Activated naive CD4-positive, alpha-beta T cell treated with Interleukin-2 at 50 U/mL for 16 hours (primary cell): ENCODE measurements around the gene TOB1.
A peak's percentile ranks its signal among the peaks of the same experiment; 100 is the strongest.
"Not testable (repeated sequence)": the region's sequence is repeated elsewhere in the genome, so short reads cannot be mapped to it uniquely, and the experiment has no call there.

Experiments
- DNase-seq: peaks from one replicate; pipeline ENCODE4 v3.0.0-alpha.2; 2020

TOB1 gene

DNA sequence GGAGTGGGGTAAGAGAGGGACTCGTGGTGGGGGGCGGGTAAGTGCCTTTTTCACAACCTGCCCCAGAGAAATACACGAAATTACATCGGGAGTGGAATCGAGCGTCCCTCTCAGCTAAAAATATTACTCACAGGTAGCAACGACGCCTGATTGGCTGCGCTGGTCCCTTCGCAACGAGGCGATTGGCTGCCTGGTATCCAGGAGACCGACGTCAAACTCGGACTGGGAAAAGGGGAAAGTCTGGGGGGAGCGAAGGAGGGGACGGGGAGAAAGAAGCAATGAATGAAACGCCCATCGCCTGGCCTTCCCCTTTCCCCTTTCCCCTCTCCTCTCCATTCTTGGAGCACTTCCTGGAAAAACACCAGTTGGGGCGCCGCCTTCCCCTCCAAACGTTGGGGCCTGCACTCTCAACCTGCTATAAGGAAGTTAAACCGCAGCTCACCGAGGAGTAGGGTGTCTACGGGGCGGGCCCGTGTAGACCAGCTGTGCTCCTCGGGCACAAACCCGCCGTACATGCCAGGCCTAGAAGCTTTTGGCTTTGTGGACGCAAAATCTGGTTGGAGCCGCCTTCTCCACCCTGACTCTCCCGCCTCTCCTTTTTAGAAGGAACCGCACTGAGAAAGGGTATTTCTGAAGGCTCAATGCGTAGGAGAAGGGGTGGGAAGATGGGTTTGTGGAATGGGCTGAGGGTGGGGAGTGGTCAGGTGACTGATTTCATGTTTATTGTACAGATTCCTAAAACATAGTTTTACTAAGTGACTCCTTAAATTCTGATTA, 1.4 kb upstream of the TOB1 start:
- peak; percentile 84 for DNase-seq

DNA sequence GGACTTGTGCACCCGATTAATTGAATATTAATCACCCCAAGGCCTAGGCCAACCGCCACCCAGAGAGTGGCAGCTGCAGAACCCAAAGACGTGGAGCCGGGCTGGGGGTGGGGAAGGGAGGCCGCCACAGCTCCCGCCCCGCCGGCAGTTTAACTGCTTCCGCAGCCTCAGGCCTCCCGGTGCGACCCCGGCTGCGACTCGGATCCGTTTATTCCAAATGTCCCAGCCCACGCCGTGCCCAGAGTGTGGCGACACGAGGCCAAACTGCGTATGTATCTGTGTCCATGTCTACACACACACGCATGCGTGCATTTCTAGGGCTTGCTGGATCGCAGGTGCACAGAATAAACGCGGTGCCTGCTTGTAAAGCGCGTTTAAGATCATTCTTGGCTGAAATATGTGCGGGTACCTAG, 802 bp upstream of the TOB1 start:
- peak; percentile 69 for DNase-seq

DNA sequence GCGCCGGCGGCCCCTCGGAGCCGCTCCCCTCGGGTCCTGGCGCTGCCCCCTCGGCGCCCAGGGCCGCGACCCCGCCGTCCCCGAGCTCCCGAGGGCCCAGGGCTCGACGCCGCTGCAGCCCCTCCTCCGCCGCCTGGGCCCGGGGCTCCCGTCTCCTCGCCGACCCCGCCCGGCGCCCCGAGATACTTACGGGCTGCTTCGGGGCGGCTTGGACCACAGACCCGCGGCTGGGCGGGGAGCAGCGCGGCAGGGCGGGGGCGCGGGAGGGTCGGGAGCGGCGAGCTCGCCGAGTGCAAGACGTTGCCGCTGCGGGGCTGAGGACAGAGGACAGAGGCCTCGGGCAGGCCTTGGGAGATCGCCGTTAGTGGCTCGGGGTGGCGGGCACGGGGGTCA, 290 bp downstream of the TOB1 start:
- DNase-seq: no peak

DNA sequence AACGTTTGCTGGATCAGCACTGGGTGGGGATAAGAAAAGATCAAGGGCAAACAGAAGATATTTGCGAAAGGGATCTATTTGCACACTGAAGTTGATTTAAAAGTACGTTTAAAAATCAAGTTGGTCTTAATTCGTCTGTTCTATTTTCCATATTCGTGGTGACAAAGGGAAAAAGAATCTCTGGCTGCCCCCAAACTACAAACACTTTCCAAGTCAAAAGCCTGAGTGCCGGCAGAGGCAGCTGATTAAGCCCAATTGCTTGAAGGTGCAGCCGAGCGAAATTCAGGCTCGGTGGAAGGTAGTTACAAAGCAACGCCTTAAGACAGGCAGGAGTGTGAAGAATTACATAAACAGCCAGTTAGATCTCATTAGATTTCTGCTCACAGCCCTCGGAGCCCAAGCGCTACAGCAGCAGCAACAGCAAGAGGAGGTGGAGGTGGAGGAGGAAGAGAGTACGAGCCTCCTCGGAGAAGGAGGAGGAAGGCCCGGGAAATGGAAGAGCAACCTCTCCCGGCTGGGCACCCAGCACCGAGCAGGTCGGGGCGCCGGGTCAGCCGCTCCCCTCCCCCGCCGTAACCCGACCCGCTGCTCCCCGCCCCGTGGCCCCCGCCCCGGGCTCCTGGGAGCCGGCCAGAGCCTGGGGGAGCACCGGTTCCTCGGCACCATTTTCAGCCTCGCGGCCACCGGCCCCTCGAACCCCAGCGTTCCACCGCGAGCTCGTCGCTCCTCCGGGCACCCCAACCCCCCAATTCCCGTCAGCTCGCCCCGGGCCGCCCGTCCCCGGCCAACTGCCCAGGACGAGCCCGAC, 890 bp downstream of the TOB1 start:
- peak; percentile 50 for DNase-seq

DNA sequence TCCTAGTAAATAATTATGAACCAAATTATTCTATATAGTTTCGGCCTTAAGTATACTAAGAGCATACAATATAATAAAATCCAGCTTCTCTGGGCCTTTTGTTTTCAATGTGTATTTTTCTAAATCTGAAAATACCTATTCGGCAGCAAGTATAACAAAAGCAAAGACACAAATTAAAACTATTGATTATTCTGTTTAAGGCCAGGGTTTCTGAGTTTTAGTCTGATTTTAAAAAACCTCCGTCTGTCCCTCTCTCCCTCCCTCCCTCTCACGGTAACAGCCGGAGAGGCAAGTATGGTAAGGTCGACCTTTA, 1.5 kb downstream of the TOB1 start:
- DNase-seq: peak; percentile 16

DNA sequence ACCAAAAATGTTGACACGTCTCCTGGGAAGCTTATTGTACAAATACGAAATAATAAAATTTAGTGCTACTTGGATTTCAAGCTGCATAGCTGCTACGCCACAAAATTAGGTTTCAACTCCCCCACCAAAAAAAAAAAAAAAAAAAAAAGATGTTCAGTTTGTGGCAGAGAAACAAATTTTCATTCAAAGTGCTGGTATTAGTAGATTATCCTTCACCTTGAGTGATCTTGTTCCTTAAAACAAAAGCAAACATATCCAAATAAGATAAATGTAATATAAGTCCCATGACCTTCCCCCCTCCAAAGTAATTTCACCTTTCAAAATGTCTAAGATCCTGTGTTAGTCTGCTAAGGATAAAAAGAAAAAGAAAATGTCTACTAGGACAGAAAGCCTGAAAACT, 2.2 kb downstream of the TOB1 start:
- no peak for DNase-seq

DNA sequence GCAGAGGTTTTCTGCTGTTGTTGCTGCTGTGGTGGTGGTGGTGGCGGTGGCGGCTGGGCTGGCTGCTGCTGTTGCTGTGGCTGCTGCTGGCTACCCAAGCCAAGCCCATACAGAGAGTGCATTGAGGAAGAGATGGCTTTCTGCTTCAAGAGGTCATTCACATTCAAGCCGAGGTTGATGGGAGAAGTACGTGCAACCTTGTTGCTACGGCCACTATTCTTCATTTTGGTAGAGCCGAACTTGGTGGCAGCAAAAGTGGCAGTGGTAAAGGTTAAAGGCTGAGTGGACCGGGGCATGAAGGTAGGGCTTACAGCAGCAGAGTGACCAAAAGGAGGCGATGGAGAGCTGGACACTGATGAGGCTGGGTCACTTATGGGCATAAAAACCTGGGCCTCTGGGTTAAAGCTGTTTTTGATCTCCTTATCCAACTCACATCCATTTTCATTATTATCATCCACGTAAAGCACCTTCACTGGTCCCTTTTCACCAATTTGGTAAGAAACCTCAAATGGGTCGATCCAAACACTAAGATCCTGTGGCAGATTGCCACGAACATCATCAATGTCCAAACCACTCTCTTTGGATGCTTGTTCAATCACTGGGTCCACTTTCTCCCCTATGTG, 2.8 kb downstream of the TOB1 start:
- DNase-seq: peak; percentile 45

DNA sequence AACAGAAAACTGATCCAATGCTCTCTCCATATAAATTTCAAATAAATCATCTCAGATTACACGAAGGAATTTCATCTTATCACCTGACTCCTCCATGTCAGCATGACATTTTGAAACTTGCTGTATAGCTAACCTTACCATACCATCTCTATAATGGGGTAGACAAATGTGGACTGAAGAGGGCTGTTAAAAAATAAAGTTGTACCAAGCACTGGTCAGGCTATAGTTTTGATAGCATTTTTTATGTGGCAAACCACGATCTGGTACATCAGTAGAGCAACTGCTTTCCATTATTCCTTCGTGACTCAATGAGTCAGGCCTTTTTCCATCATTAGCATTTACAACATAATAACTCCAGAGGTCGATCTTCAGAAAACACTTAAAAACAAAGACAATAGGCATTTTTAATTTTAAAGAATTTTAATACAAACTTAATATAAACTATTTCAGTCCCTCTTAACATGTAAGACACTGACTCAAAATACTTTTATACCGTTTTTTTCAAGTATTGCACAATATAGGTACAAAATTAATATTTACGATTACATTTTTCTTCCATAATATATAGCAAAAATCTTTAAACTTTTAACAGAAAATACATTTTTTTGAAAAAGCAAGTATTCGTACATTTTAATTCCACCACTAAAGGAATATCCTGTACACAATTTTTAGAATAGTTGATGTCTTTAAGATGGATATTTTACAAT, 4.2 kb downstream of the TOB1 start:
- DNase-seq: no peak

DNA sequence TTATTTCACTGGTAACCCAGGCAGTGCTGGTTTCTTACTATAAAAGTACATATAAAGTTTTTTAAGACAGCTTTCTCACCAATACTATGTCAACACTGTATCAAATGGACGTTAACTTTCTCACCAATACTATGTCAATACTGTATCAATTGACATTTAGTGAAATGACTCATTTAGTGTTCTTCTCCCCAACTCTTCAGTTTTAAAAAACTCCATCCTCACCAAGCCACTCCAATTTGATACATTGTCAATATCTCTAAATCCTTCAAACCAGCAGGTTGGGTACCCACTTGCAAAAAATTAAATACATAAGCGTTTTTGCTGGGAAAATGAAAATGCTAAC, 4.8 kb downstream of the TOB1 start:
- DNase-seq: no peak

DNA sequence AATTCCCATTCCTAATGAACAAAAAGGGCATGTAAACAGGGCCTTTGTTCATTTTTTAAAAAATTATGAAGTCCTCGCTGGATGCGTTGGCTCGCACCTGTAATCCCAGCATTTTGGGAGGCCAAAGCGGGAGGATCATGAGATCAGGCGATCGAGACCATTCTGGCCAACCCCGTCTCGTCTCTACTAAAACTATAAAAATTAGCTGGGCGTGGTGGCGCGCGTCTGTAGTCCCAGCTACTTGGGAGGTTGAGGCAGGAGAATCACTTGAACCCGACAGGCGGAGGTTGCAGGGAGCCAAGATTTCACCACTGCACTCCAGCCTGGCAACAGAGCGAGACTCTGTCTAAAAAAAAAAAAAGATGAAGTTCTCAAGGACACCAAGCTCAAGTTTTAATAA, 6.4 kb downstream of the TOB1 start:
- not testable (repeated sequence) for DNase-seq

DNA sequence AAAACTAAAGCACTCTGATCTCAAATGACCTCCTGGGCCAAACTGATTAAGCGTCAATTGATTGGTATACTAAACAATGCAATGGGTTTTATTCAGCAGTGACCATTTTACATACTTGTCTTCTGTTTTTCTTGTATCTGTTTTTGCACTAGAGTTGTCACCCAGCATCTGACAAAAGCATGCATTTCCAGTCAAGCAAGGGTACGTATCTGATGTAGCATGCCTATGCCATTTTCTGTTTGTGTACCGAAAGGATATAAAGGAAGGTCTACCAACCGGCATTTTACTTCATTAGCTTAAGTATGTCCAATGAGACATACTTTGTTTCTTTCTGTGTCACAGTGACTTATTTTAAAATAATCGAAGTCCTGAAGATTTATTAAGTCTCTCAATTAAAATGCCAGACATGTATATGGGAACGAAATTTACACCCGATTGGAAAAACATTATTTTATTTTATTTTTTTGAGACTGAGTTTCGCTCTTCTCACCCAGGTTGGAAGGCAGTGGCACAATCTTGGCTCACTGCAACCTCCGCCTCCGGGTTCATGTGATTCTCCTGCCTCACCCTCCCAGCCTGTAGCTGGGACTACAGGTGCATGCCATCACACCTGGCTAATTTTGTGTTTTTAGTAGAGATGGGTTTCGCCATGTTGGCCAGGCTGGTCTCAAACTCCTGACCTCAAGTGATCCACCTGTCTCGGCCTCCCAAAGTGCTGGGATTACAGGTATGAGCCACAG, 7.5 kb downstream of the TOB1 start:
- no peak for DNase-seq

DNA sequence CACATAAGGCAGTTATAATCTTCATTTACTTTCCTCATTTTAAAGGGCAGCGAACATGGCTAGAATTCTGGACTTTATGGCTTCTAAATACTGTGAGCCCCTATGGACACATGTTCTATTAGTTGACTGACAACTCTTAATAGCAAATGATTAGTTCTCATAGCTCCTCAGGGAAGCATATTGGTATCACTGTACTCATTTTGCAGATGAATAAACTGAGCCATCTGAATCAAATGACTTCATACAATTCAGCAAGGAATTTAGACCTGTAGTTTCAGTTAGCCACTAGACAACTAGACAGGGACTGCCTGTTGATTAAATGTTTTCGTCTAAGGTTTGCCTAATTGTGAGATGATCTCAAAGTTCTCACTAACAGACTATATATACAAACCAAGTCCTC, 9.7 kb downstream of the TOB1 start:
- DNase-seq: no peak

DNA sequence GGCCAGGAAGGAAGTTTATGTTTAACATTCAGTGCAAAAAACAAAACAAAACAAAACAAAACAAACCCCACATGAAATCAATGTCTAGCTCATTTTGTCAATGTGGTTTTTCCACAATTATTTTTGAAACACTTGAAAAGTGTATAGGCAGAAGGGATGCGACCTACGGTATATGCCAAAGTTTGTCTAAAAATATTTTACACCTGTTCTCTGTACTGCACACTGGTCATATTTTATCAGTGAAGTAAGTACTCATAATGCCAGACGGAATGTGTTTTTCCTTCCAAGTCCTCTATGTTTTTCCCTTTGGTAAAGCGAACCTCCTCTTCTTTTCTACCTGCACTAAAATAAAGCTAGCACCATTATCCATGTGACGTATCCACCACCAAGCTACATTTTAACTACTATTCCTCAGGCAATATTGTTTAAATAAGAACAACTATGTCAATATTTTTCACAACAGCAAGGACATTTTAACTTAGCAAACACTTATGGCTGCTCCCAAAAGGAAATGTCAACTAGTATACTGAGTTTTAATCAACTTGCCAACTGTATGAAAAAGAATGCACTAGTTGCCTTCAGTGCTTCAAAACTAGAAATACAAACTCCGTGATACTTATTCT, 10.3 kb downstream of the TOB1 start:
- DNase-seq: no peak

DNA sequence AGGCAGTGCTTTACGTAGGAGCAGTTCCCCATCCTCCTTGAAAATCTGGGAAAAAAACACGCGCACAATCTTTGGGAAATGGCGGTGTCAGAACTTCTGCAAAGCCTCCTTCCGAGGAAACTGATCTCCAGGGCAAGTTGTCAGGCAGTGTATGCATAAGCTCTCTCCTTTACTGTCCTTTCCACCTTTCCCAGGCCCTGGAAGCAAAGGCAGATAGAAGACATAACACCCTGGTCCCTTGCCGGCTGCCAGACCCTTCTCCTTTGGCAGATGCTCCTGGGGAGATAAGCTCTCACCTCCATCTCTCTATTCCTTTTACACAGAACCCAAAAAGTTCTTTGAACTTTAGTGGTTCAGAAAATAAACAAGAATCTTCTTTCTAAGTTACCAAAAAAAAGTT, 12.4 kb downstream of the TOB1 start:
- no peak for DNase-seq

DNA sequence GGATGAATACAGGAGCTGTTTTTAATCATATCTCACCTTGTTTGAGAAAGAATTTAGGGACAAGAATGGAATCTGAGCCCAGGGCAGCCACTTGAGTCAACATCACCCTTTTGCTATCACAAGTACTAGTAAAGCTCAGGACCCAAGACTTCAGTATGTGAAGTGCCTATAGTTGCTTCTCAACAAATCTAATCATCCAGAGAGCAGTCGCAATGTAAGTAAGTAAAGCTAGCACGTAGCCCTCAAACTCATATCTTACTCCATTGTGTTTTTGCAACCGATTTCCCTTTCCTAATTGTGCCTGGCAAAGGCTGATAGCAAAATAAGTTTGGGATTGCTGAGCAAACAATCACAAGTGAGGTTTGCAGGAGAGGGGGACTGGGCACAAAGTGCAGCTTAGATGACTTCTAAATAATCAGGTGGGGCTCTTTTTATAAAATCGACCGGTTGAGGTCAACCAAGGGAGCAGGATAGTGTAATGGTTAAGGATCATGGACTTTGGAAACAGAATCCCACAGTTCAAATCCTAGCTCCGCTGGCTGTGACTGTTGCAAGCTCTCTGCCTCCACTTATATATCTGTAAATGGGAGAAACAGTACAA, 13.0 kb downstream of the TOB1 start:
- DNase-seq: no peak

DNA sequence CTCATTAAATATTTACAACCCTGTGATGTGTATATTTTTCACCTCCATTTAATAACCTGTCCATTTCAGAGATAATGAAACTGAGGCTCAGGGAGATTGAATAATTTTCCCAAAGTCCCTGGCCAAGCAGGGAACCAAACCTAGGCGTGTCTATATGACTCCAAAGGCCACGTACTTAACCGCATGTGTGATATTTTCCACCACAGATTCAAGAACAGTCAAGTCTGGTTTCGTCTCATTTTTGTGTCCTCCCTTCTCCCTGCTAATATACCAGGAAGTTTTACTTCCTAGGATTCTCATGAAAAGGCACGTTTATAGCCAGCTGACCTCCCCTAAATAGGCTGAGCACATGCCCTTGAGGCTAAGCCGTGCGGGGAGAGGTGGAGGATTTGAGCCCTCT, 15.5 kb downstream of the TOB1 start:
- DNase-seq: no peak

DNA sequence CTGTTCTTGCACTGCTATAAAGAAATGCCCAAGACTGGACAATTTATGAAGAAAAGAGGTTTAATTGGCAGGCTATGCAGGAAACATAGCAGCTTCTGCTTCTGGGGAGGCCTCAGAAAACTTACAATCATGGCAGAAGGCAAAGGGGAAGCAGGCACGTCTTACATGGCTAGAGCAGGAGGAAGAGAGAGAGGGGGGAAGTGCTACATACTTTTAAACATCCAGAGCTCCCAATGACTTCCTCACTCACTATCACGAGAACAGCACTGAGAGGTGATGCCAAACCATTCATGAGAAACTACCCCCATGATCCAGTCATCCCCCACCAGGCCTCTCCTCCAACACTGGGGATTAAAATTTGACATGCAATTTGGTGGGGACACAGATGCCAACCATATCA, 17.4 kb downstream of the TOB1 start:
- no peak for DNase-seq

DNA sequence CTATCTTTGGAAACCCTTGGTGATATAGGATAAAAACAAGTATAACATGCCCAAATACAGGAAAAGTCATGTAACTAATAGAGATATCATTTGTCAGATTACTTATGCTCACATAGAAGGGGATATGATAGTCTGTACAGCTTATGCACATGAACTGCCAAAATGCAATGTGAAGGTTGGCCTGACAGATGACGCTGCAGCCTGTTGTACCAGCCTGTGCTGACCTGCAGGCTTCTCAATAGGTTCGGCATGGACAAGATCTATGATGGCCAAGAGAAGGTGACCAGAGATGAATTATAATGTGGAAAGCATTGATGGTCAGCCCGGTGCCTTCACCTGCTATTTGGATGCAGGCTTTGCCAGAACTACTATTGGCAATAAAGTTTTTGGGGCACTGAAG, 18.1 kb downstream of the TOB1 start:
- DNase-seq: no peak

DNA sequence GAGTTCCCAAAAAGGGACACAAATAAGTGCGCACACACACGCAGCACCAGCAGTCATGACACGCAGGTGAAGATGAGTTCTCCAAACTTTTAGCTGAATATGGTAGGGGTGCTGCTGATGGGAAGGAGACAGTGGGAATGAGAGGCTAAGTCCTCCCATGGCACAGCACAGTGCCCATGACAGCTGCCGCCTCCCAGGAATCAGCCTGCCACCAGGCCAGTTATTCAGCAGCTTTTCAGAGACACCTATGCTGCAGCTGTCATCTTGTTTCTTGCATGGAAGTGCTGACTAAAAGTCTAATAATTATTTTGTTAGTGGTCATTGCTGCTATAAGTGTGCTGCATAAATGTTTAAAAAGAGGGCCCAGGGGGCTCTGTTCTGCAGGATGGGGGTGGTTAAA, 18.6 kb downstream of the TOB1 start:
- DNase-seq: no peak

DNA sequence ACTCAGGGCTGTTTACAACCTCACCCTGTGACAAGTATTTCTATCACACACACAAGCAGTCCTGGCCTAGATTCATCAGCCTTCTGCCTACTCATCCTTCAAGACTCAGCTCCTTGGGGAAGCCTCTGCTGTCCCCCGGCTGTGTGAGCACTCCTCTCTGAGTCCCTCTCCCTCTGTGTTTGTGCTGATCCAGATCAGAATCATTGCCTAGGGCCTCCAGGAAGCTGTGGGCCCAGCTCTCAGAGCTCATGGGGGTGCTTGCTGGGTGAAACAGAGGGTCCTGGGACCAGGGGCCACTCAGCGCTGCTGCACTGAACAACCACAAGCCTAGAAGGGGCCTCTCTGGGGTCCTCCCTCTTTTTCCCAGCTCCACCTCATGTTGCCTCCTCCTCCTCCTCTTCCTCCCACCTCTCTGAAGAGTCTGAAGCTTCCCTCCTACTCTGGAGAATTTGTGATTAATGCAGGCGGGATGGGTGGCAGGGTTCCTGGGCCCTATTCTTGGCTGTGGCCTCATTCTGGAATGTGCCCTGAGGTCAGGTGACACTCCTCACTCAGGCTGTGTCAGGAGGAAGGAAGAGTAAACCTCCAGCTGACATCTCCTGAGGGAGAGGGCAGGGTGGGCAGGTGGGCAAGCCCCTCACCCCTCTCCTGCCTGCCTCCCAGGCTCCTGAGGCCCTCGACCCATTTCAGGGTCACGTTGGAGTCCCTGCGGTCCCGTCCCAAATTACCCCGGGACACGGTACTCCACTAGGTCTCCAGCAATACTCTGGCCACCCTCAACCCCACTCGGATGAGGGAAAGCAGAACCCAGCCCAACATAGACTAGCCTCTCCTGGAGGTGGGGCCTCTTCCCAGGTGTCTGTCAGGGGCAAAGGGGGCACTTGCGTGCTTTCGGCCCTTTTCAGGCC, 20.7 kb downstream of the TOB1 start:
- DNase-seq: no peak

DNA sequence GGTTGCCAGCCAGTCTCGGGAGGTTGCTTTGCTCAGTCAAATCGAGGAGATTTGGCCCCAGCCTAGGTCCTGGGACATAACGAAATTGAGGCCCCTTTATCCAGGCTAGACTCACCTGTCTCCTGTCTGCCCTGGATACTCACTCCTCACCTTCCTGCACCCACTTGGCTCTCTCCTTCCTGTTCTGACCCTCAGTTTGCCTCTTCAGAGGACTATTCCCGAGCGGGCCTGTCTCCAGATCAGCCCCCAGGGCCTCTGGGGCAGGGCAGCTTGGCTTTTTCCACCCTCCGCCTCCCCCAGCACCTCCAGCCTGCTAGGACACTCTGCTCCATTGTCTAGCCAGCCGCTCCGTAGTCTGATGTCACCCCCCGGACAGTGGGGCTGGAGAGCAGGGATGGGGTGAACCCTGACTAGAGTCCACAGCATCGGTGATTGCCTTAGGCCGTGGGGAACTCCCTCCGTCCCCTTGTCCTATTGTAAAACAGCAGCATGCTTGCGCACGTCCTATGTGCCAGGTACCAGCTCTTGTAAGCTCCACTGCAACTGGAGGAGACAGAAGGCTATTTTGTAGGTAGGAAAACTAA, 21.9 kb downstream of the TOB1 start:
- DNase-seq: no peak
